ENCODE measurements around the gene PTPRT. TPM values are rescaled to one million over a fixed set of nuclear protein-coding genes. Genes with fewer than 3 reads are reported as not detected.

PTPRT gene
- total RNA-seq, 4 donors from 2014 or later: under 0.01 to 2.1 TPM; not detected in 2

DNA sequence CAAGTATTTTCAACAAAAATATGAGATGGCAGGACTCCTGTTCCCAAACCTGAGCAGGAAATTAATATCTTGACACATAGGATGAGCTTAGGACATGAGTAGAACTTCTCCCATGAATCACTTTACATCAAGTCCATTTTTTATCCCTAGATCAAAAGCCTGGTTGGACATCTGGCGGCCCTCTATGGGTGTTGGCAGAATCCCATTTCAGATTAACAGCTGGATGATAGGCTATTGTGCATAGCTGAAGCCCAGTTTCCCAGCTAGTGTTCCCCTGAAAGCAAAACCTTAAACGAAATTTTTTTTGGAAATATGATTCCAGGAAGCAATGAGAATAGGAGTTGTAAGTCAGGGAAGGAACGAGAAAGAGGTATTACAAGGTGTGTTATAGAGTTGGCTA lies 1122.1 kb downstream of the PTPRT start:
- Histone ChIP-seq H3K27ac (no peak overlapping the region), H3K4me3 (no peak overlapping the region), H3K4me1 (no peaks in the 10 kb centered on the region), H3K36me3 (no peaks in the 10 kb centered on the region), H3K9me3 (no peaks in the 10 kb centered on the region), H3K27me3 (no peaks in the 10 kb centered on the region)
- intact Hi-C loops (cut with DNase I; ENCODE audit: low total_unique reads): no loop called here
- TF ChIP-seq, protein P1, sequence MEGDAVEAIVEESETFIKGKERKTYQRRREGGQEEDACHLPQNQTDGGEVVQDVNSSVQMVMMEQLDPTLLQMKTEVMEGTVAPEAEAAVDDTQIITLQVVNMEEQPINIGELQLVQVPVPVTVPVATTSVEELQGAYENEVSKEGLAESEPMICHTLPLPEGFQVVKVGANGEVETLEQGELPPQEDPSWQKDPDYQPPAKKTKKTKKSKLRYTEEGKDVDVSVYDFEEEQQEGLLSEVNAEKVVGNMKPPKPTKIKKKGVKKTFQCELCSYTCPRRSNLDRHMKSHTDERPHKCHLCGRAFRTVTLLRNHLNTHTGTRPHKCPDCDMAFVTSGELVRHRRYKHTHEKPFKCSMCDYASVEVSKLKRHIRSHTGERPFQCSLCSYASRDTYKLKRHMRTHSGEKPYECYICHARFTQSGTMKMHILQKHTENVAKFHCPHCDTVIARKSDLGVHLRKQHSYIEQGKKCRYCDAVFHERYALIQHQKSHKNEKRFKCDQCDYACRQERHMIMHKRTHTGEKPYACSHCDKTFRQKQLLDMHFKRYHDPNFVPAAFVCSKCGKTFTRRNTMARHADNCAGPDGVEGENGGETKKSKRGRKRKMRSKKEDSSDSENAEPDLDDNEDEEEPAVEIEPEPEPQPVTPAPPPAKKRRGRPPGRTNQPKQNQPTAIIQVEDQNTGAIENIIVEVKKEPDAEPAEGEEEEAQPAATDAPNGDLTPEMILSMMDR (IDR thresholded peaks at IDR 0.05): no peak
- no peak for TF ChIP-seq POLR2A (IDR thresholded peaks at IDR 0.05)
- no peak for DNase-seq

GRCh38 chr20:42067174-42067573 lies 1122.5 kb downstream of the PTPRT start:
- TF ChIP-seq, protein P1 (IDR thresholded peaks at IDR 0.05): no peak
- no peak for TF ChIP-seq POLR2A (IDR thresholded peaks at IDR 0.05)
- no peak for DNase-seq
- H3K27me3 ChIP-seq: no peaks in the 10 kb centered on the region
- H3K36me3 ChIP-seq: no peaks in the 10 kb centered on the region
- no peak overlapping the region for H3K27ac ChIP-seq
- intact Hi-C loops (cut with DNase I; ENCODE audit: low total_unique reads): no loop called here
- H3K9me3 ChIP-seq: no peaks in the 10 kb centered on the region
- no peak overlapping the region for H3K4me3 ChIP-seq
- H3K4me1 ChIP-seq: no peaks in the 10 kb centered on the region

- intact Hi-C loops (cut with DNase I; ENCODE audit: low total_unique reads): no loop called here
Measured at GRCh38 chr20:42063141-42063540, 1126.6 kb downstream of the PTPRT start.

GRCh38 chr20:42053350-42053749 lies 1136.4 kb downstream of the PTPRT start:
- DNase-seq: no peak
- no peak overlapping the region for H3K27ac ChIP-seq
- no peak for TF ChIP-seq POLR2A (IDR thresholded peaks at IDR 0.05)
- TF ChIP-seq, protein P1 (IDR thresholded peaks at IDR 0.05): no peak
- H3K27me3 ChIP-seq: no peaks in the 10 kb centered on the region
- H3K36me3 ChIP-seq: no peaks in the 10 kb centered on the region
- intact Hi-C loops (cut with DNase I; ENCODE audit: low total_unique reads): no loop called here
- H3K4me1 ChIP-seq: no peaks in the 10 kb centered on the region
- no peaks in the 10 kb centered on the region for H3K9me3 ChIP-seq
- no peak overlapping the region for H3K4me3 ChIP-seq

More at GRCh38 chr20:42063141-42063540, 1126.6 kb downstream of the PTPRT start:
- DNase-seq: no peak
- no peaks in the 10 kb centered on the region for H3K27me3 ChIP-seq
- H3K27ac ChIP-seq: no peak overlapping the region
- TF ChIP-seq POLR2A (IDR thresholded peaks at IDR 0.05): no peak
- TF ChIP-seq, protein P1 (IDR thresholded peaks at IDR 0.05): no peak
- no peaks in the 10 kb centered on the region for H3K36me3 ChIP-seq
- H3K4me1 ChIP-seq: no peaks in the 10 kb centered on the region
- no peak overlapping the region for H3K4me3 ChIP-seq
- H3K9me3 ChIP-seq: no peaks in the 10 kb centered on the region

GRCh38 chr20:42051921-42052320 lies 1137.8 kb downstream of the PTPRT start:
- H3K27me3 ChIP-seq: no peaks in the 10 kb centered on the region
- H3K4me1 ChIP-seq: no peaks in the 10 kb centered on the region
- no peak for DNase-seq
- H3K4me3 ChIP-seq: no peak overlapping the region
- TF ChIP-seq, protein P1 (IDR thresholded peaks at IDR 0.05): no peak
- no peak for TF ChIP-seq POLR2A (IDR thresholded peaks at IDR 0.05)
- H3K36me3 ChIP-seq: no peaks in the 10 kb centered on the region
- H3K27ac ChIP-seq: no peak overlapping the region
- intact Hi-C loops (cut with DNase I; ENCODE audit: low total_unique reads): no loop called here
- no peaks in the 10 kb centered on the region for H3K9me3 ChIP-seq

Measured in uterus (tissue), 4 donors.